GM21717 (cell line): Measurements from ENCODE around the gene MEGF11.

Experiments
- ATAC-seq: cut with Tn5 transposase; IDR thresholded peaks from one replicate; pipeline ENCODE4 v1.9.1; 2021; ENCODE audit warnings: mild to moderate bottlenecking, moderate library complexity; ENCODE audit not compliant: unreplicated experiment

Gene MEGF11

GRCh38 chr15:66241087-66241907 is 12.3 kb downstream of the MEGF11 start:
- ATAC-seq, result no peak

DNA sequence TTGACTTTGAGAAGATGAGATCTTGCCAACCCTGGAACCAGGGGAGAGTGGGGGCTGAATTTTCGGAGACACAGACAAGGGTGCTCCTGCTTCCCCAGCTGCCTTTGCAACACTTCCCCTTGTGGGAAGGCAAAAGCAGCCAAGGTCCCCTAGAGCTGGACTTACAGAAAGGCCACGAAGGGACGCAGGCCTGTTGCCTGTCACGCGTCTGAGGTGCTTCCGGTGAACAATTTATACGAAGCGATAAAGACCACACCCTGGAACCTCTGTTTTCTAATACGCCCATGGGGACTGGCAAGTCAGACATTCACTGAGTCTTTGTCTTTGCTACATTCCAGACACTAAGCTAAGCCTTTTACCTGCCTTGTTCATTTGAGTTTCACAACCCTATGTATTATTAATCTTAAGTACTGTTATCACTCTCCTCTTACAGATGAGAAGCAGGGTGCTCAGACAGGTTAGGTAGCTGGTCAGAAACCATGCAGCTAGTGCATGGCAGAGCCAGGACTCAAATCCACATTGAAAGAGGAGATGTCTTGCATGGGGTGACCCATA is 13.2 kb downstream of the MEGF11 start:
- ATAC-seq, result no peak

DNA sequence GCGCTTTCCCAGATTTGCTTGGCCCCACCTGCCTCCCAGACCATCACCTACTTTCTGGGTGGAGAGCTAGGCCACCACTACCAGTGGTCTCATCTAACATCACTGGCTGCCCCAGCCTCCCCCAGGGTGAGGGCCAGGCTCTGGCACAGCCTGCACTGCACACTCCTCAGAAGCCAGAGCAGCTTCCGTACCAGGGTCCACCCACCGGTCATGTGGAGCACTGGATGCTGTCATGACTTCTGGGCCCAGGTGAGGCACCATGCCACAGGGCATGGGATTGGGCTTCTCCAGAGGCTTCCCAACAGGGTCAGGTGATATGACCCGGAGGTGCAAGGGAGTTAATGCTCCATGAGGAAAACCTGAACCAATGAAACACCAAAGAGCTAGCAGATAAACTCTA is 14.0 kb downstream of the MEGF11 start:
- ATAC-seq, result no peak

GRCh38 chr15:66238318-66238717 is 15.2 kb downstream of the MEGF11 start:
- no peak for ATAC-seq

- no peak for ATAC-seq
These were observed 15.9 kb downstream of the MEGF11 start for GRCh38 chr15:66237513-66238235.

DNA sequence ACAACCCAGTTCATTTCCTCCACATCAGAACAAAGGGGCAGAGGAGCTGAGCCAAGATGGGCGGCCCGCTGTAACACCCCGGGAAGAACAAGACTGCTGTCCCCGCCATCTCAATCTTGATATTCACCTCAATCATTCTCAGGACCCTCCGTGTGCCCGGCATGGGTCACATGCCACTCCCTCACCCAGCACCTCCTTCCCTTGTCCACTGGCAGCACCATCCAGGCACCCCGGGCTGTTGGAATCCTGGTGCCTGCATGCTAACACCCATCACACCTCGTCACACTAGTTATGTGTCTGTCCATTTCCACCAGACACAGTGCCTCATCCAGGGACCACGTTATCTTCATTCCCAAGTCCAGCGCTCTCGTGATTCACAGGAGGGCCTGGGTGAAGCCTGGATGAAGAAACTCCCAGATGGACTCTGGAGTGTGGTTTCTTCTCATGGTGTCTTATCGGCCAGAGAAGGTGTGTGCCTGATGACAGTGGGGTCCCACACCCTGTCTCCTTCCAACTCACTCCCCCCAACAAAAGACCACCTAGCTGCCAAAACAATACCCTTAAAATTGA is 16.7 kb downstream of the MEGF11 start:
- no peak for ATAC-seq

GRCh38 chr15:66235866-66236265 is 17.7 kb downstream of the MEGF11 start:
- no peak for ATAC-seq

- ATAC-seq, result no peak
These were observed 18.8 kb downstream of the MEGF11 start for GRCh38 chr15:66234798-66235197.

- ATAC-seq, result no peak
These were observed 19.8 kb downstream of the MEGF11 start for GRCh38 chr15:66233487-66234415.

DNA sequence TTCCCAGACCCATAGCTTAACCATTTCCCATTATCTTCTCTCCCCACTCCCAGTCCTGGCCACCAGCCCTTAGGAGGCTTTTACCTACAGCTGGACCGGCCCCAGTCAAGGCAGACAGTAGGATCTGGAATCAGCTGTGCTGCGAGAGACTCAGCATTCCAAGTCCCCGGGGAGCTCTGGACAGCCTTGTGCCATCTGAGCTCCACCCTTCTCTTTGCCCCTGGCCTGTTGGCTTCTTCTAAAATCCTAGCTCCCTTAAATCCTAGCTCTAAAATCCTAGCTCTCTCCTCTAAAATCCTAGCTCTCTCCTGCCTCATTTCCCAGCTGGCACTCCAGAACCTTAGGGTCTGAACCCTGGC is 21.3 kb downstream of the MEGF11 start:
- ATAC-seq, result no peak

DNA sequence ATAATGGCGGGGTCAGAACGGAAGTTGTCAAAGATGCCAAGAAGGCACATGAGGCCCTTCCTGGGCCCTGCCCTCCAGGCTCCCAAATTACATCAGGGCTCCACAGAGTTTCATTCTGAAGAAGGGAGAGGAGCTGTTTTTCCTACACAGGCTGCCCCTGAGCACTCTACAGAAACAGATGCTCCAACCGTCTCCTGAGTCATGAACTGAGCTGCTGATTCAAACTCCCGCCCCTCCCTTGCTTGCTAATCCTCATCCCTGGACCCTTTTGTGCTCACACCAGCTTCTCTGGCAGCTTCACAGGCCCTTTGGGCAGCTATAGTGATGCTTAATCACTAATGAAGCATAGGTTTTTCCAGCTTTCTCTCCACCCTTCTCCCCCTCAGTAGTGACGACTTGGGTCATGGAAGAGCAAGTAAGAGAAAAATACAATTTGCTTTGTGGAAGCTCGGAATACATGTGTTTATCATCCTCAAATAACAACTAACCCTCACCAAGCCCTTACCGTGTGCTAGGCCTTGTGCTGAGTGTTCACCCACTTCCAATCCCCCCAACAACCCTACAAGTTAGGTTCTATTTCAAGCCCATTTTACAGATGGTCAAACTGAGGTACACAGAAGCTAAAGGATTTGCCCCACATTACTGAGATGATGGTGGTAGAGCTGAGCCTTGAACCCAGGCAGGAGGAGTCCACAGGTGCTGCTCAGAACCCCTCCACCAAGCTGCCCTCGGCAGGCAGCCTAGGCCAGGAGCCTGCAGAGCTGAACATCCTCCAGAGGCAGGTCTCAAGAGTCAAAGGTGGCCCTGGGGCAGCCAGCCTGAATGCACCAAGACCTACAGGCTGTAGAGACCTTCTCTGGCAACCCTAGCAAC is 21.9 kb downstream of the MEGF11 start:
- ATAC-seq, result no peak

GRCh38 chr15:66229790-66230465 is 23.6 kb downstream of the MEGF11 start:
- no peak for ATAC-seq

DNA sequence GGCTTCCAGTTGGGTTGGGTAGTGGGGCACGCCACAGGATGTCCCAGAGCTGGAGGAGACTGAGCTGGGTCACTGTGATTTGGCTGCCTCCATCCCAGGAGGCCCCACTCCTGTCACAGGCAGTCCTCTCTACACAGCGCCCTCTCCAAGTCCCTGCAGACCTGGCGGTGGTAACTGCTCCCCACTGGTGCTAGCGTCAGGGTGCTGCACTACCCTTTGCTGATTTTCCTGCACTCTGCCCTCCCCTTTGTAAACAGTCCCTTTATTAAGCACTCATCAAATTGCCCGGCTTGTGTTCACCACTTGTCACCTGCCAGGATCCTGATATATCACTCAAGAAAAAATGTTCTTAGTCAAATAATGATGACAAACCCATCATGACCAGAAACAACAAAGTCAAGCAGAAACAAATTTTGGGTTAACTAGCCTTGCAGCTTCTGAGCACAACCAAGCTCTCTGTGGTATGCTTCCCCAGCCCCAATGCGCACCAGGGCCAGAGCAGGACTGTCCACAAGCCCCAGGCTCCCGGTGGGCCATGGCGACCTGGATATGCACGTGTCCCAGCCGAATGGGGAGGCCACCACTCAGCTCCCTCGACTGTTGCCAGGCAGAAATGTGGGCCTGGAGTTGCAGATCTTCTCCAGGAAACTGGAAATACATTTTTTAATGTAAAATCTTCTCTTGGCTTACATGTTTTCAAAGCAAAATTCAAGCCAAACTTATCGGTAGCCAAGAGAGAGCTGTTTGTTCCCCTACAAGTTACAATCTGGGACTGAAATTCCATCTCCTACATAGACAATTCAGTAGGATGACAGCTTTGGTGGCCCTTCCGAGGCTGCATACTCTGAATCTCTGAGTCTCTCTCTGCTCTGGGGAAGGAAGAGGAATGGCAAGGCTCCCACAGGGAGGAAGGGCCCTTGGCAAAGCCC is 24.5 kb downstream of the MEGF11 start:
- ATAC-seq, result no peak

DNA sequence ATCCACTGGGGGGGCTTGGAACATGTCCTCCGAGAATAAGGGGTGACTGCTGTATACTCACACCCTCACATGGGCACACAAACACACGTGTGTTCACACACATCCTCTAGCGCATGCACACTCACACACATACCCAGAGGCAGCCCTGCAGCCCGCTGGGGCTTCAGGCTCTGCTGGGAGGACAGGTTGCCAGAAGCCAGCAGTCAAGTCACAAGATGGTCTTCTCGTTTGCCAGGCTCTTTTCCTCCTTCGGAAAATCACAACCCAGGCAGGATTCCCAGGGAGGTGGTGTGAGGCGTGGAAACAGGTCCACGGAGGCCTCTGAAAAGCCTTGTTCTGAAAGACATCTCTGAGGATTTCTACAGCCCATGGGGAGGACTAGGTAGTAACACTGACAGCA is 26.8 kb downstream of the MEGF11 start:
- no peak for ATAC-seq

DNA sequence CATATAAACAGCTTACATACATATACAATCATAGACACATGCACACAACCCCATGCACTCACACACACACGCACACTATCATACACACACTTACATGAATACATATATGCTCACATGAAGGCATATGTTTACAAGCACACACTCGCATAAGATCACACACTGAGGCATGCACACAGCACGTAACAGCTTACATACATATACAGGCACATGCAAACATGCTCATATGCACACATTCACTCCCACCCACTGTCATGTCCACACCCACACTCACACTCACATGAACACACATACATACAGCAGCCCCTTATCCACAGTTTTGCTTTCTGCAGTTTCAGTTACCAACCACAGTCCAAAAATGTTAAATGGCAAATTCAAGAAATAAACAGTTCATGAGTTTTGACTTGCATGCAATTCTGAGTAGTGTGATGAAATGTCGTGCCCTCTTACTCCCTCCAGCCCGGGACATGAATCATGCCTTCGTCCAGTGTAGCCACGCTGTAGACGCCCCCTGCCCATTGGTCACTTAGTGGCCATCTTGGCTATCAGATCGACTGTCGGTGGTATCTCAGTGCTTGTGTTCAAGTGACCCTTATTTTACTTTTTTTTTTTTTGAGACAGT is 27.8 kb downstream of the MEGF11 start:
- ATAC-seq, result no peak

GRCh38 chr15:66224946-66225345 is 28.6 kb downstream of the MEGF11 start:
- no peak for ATAC-seq

DNA sequence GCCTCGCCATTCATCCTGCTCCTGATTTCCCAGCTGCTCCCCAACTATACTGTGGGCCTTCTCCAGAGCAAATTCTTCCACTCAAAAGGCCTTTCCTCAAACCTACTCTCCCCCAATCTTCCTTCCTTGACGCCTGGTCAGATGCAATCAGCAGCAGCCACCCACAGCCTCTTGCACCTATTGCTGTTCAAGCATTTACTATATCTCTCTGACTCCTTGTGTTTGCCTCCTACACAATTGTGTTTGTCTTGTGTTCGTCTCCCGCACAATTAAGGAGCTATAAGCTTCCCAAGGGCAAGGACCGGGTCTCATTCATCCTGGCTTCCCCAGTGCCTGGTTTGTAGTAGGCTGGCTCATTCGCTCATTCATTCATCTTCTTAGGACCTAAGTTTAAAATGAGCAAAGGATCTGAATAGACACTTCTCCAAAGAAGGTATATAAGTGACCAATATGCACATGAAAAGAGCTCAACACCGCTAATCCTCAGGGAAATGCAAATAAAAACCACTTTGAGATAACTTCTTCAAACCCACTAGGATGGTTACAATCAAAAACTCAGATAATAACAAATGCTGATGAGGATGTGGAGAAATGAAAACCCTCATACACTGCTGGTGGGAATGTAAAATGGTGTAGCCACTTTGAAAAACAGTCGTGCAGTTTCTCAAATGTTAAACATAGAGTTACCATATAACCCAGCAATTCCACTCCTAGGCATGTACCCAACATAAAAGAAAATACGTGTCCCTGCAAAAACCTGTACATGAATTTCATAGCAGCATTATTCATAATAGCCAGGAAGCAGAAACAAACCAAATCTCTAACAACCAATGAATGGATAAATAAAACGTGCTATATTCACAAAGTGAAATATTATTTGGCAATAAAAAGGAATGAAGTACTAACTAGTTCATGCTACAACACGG is 31.0 kb downstream of the MEGF11 start:
- ATAC-seq, result no peak
